Fibroblast of lung (primary cell): ENCODE data around the gene IGFBP2. TPM values are rescaled to one million over a fixed set of nuclear protein-coding genes. Genes with fewer than 3 reads are reported as not detected.
A peak's percentile ranks its signal among the peaks of the same experiment; 100 is the strongest.

Experiments used
- DNase-seq, 2 donors: peaks; one replicate each; pipeline versions ENCODE4 v3.0.0 to v3.0.0-alpha.2; 2010; ENCODE audit warnings: low read depth in 2 of 2
- H2AFZ ChIP-seq: 2 replicates; pipeline ENCODE4 v1.5.1; 2012; ENCODE audit warnings: low read length, control low read depth, inconsistent platforms
- H3K27ac ChIP-seq: 2 replicates; pipeline ENCODE4 v1.5.1; 2011; ENCODE audit warnings: low read length, control low read depth; ENCODE audit not compliant: insufficient read depth
- H3K27me3 ChIP-seq: 2 replicates; pipeline ENCODE4 v1.5.1; 2011; ENCODE audit warnings: mild to moderate bottlenecking, low read length; ENCODE audit not compliant: control insufficient read depth, insufficient read depth
- H3K36me3 ChIP-seq: 2 replicates; pipeline ENCODE4 v1.5.1; 2011; ENCODE audit warnings: low read length; ENCODE audit not compliant: control insufficient read depth, insufficient read depth
- H3K4me1 ChIP-seq: 2 replicates; pipeline ENCODE4 v1.5.1; 2011; ENCODE audit warnings: low read length; ENCODE audit not compliant: control insufficient read depth, insufficient read depth; ENCODE audit errors: extremely low read depth
- H3K4me2 ChIP-seq: 2 replicates; pipeline ENCODE4 v1.5.1; 2011; ENCODE audit warnings: low read length, control low read depth; ENCODE audit not compliant: insufficient read depth; ENCODE audit errors: extremely low read depth
- H3K4me3 ChIP-seq, 4 experiments: fragments of 200-600 bp in 1 of 4; sonication (generic) in 1 of 4; replicated peaks in 1 of 4; 2 replicates each; pipeline ENCODE4 v1.5.1; 2011 to 2016; ENCODE audit warnings: low read length in 4 of 4, low read depth in 3 of 4, mild to moderate bottlenecking in 3 of 4, control low read depth in 2 of 4, inconsistent platforms in 1 of 4, mixed read lengths in 1 of 4; ENCODE audit not compliant: insufficient read depth in 1 of 4; ENCODE audit errors: control extremely low read depth in 1 of 4
- H3K79me2 ChIP-seq: 2 replicates; pipeline ENCODE4 v1.5.1; 2012; ENCODE audit warnings: mild to moderate bottlenecking, low read length, inconsistent platforms; ENCODE audit not compliant: control insufficient read depth, insufficient read depth
- H3K9ac ChIP-seq: 2 replicates; pipeline ENCODE4 v1.5.1; 2011; ENCODE audit warnings: mild to moderate bottlenecking, low read length, control low read depth; ENCODE audit not compliant: insufficient read depth
- H3K9me3 ChIP-seq: 2 replicates; pipeline ENCODE4 v1.5.1; 2012; ENCODE audit warnings: low read depth, low read length; ENCODE audit not compliant: control insufficient read depth, insufficient read depth
- H4K20me1 ChIP-seq: 2 replicates; pipeline ENCODE4 v1.5.1; 2011; ENCODE audit warnings: low read length; ENCODE audit not compliant: control insufficient read depth, insufficient read depth; ENCODE audit errors: extremely low read depth
- EZH2 ChIP-seq: IDR thresholded peaks from 2 replicates; pipeline ENCODE4 v1.5.1; 2012; ENCODE audit warnings: low read length, control low read depth, mild to moderate bottlenecking; ENCODE audit errors: missing control alignments
- polyA plus RNA-seq, 2 donors: library from polyadenylated mRNA; depleted of rRNA in 1 of 2; stranded (reverse) in 1 of 2; unstranded in 1 of 2; fragments of >200 nt; gene quantifications; 2 replicates each; pipeline ENCODE4 v1.2.1, GENCODE V29; 2011 to 2012; ENCODE audit warnings: missing spikeins in 1 of 2
- total RNA-seq: library from RNA; depleted of rRNA; stranded (reverse); fragments of >200 nt; gene quantifications from 2 replicates; pipeline ENCODE4 v1.2.1, GENCODE V29; 2014
- TF ChIP-seq, protein P1 (sequence below), 2 donors: IDR thresholded peaks in 1 of 2; conservative IDR thresholded peaks in 1 of 2; 1 replicate in 1 of 2; 2 replicates in 1 of 2; pipeline ENCODE4 v1.5.1; 2011 to 2012; ENCODE audit warnings: low read length in 2 of 2, control low read depth in 1 of 2, inconsistent platforms in 1 of 2, low read depth in 1 of 2, mild to moderate bottlenecking in 1 of 2

The IGFBP2 gene
- total and polyA plus RNA-seq, 2 donors (not counting 1 experiment from before 2014, with no cell fraction given), result 8.6 to 36.3 TPM

- Histone ChIP-seq H3K27ac (no peak overlapping the region), H3K27me3 (peaks cover 34% of the 10 kb centered on the region), H3K9me3 (no peaks in the 10 kb centered on the region), H4K20me1 (no peaks in the 10 kb centered on the region), H3K9ac (no peak overlapping the region), H3K4me3 (no peak overlapping the region), H3K4me2 (no peak overlapping the region), H3K4me1 (no peaks in the 10 kb centered on the region), H3K36me3 (no peaks in the 10 kb centered on the region), H2AFZ (no peak overlapping the region), H3K79me2 (no peaks in the 10 kb centered on the region)
- no peak for DNase-seq
- TF ChIP-seq, protein P1, sequence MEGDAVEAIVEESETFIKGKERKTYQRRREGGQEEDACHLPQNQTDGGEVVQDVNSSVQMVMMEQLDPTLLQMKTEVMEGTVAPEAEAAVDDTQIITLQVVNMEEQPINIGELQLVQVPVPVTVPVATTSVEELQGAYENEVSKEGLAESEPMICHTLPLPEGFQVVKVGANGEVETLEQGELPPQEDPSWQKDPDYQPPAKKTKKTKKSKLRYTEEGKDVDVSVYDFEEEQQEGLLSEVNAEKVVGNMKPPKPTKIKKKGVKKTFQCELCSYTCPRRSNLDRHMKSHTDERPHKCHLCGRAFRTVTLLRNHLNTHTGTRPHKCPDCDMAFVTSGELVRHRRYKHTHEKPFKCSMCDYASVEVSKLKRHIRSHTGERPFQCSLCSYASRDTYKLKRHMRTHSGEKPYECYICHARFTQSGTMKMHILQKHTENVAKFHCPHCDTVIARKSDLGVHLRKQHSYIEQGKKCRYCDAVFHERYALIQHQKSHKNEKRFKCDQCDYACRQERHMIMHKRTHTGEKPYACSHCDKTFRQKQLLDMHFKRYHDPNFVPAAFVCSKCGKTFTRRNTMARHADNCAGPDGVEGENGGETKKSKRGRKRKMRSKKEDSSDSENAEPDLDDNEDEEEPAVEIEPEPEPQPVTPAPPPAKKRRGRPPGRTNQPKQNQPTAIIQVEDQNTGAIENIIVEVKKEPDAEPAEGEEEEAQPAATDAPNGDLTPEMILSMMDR (conservative IDR thresholded peaks at IDR 0.05 in 1 of 2, IDR thresholded peaks at IDR 0.05 in 1 of 2; ENCODE audit: low read depth in 1 of 2, low read length in 2 of 2), result no peak
Observed at GRCh38 chr2:216629784-216630183, 3.4 kb upstream of the IGFBP2 start.

DNA sequence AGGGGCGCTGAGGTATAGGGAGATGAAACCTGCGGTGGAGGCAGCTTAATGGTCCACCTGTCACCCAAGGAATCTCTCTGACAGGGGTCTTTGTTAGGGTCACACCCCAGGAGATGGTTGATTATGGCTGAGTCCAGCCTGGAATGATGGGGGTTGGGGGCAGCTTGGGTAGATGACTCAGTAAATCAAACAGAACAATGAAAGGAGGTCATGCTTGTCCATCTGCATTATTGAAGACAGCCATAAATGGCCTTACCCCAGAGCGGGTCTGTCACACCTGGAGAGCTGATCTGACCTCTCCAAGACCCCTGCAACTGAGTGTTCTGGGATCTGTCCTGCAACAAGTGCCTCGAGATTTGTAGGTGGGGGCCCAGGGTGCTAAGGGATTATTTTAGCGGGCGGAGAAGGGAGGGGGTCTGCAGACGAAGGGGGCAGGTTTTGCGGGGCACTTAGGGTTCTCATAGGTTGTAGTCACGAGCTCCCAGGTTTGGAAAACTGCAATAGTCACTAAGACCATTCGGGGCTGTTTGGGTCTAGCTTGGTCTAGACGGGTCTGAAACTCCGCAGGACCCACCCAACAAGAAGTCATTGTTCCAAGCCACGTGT lies 771 bp upstream of the IGFBP2 start:
- Histone ChIP-seq H4K20me1 (no peaks in the 10 kb centered on the region), H2AFZ (no peak overlapping the region), H3K27me3 (peaks cover 36% of the 10 kb centered on the region), H3K79me2 (no peaks in the 10 kb centered on the region), H3K4me3 (peak overlapping the region in 1 of 4 experiments; percentile 40), H3K4me1 (no peaks in the 10 kb centered on the region), H3K27ac (no peak overlapping the region), H3K4me2 (peak overlapping the region; percentile 72), H3K9ac (no peak overlapping the region), H3K9me3 (no peaks in the 10 kb centered on the region), H3K36me3 (no peaks in the 10 kb centered on the region)
- TF ChIP-seq, protein P1 (conservative IDR thresholded peaks at IDR 0.05 in 1 of 2, IDR thresholded peaks at IDR 0.05 in 1 of 2; ENCODE audit: low read depth in 1 of 2, low read length in 2 of 2), result no peak
- no peak for TF ChIP-seq EZH2
- no peak for DNase-seq

DNA sequence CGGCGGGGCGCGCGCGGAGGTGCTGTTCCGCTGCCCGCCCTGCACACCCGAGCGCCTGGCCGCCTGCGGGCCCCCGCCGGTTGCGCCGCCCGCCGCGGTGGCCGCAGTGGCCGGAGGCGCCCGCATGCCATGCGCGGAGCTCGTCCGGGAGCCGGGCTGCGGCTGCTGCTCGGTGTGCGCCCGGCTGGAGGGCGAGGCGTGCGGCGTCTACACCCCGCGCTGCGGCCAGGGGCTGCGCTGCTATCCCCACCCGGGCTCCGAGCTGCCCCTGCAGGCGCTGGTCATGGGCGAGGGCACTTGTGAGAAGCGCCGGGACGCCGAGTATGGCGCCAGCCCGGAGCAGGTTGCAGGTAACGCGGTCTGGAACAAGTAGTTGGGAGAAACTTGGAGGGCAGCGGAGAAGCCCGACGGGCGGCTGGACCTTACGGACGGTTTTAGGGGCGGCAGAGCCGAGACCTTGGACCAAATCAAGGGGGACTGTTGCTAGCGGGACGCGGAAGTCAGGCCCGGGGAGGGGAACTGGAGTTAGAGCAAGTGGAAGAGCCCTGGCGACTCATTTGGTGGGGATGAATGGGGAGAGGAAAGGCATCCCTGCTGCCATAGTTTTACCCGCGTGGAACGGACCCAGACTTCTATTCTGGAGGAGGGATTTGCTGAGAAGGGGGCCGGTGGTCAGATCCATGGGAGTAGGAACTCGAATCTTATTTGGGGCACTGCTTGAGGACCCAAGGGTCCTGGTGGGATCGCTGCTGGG lies 573 bp downstream of the IGFBP2 start:
- Histone ChIP-seq H3K9ac (no peak overlapping the region), H3K27me3 (peaks cover 36% of the 10 kb centered on the region), H3K36me3 (no peaks in the 10 kb centered on the region), H3K27ac (no peak overlapping the region), H3K79me2 (no peaks in the 10 kb centered on the region), H3K4me1 (no peaks in the 10 kb centered on the region), H4K20me1 (no peaks in the 10 kb centered on the region), H2AFZ (peak overlapping the region; percentile 11), H3K9me3 (no peaks in the 10 kb centered on the region), H3K4me2 (peak overlapping the region; percentile 64), H3K4me3 (peak overlapping the region; percentile 46 to 65 (median 48))
- DNase-seq, result peak in 1 of 2 donors; percentile 36
- peak; percentile 81 for TF ChIP-seq EZH2
- TF ChIP-seq, protein P1 (conservative IDR thresholded peaks at IDR 0.05 in 1 of 2, IDR thresholded peaks at IDR 0.05 in 1 of 2; ENCODE audit: low read depth in 1 of 2, low read length in 2 of 2), result no peak
